ENCODE results near the gene EPB42.

DNA sequence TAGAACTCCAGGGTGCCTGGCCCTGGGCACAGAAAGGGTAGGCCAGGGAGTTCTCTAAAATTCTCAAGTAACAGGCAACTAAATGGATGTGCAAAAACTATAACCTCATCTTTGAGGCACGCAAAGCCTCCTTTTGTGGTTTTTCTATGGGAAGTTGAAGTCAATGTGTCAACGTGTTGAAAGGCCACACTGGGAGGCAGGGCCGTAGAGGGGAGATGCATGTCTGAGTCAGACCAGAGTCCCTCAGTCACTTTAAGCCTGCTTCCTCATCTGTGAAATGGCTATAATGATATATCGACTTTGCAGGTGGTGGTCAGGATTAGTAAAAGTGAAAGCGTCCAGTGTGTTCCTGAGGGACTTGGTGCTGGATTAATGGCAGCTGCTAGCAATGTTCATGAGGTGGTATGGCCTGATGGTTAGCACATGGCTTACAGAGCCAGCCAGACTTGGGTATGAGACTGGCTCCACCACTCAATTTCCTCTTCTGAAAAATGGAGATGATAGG, 28.9 kb upstream of the EPB42 start:
- no peak for TF ChIP-seq CTCF (IDR thresholded peaks at IDR 0.05)
- no peak for TF ChIP-seq POLR2A (IDR thresholded peaks at IDR 0.05)

Measured in right lobe of liver (tissue), 4 donors.